ENCODE measurements around the gene NXPE3. TPM values are rescaled to one million over a fixed set of nuclear protein-coding genes. Genes with fewer than 3 reads are reported as not detected.
A peak's percentile ranks its signal among the peaks of the same experiment; 100 is the strongest.

Gene NXPE3
- total RNA-seq, 4 donors from 2014 or later, result 2.2 to 5.8 (median 3.6) TPM

- no peaks in the 10 kb centered on the region for H3K9me3 ChIP-seq
- H3K27ac ChIP-seq, result no peak overlapping the region
- peaks cover 5% of the 10 kb centered on the region for H3K36me3 ChIP-seq
- DNase-seq (ENCODE audit: low spot score in 2 of 2), result no peak
- 75% methylated on average over 3 of the region's 3 CpGs for WGBS
- peaks cover 24% of the 10 kb centered on the region for H3K4me1 ChIP-seq
- H3K4me3 ChIP-seq, result no peak overlapping the region
- no peaks in the 10 kb centered on the region for H3K27me3 ChIP-seq
- no peak for TF ChIP-seq EP300 (IDR thresholded peaks at IDR 0.05)
- TF ChIP-seq POLR2AphosphoS5 (IDR thresholded peaks at IDR 0.05), result no peak
- no peak for TF ChIP-seq CTCF (IDR thresholded peaks at IDR 0.05)
- TF ChIP-seq POLR2A (IDR thresholded peaks at IDR 0.05), result no peak
These were observed 68.3 kb downstream of the NXPE3 start for GRCh38 chr3:101847328-101847727.

- no peaks in the 10 kb centered on the region for H3K9me3 ChIP-seq
- WGBS, result 36% methylated on average over 3 of the region's 3 CpGs
- no peak for DNase-seq (ENCODE audit: low spot score in 2 of 2)
- H3K4me3 ChIP-seq, result peak overlapping the region; percentile 84
- H3K36me3 ChIP-seq, result peaks cover 15% of the 10 kb centered on the region
- no peaks in the 10 kb centered on the region for H3K27me3 ChIP-seq
- peaks cover 34% of the 10 kb centered on the region for H3K4me1 ChIP-seq
- TF ChIP-seq POLR2AphosphoS5 (IDR thresholded peaks at IDR 0.05) (no peak), CTCF (IDR thresholded peaks at IDR 0.05) (no peak), EP300 (IDR thresholded peaks at IDR 0.05) (no peak), POLR2A (IDR thresholded peaks at IDR 0.05) (no peak)
- H3K27ac ChIP-seq, result peak overlapping the region; percentile 100
These were observed 69.3 kb downstream of the NXPE3 start for GRCh38 chr3:101848326-101848725.

GRCh38 chr3:101848754-101849713 lies 70.0 kb downstream of the NXPE3 start, which contains the start of gene NFKBIZ:
TSS of gene NFKBIZ (plus strand) at chr3:101849514. CDS start at chr3:101849629, 115 bp downstream.
- Histone ChIP-seq H3K27ac (peak within 1 kb of the TSS; percentile 100), H3K27me3 (no peaks in the 10 kb centered on the region), H3K4me1 (peaks cover 39% of the 10 kb centered on the region), H3K4me3 (peak within 1 kb of the TSS; percentile 84), H3K36me3 (peaks cover 22% of the 10 kb centered on the region), H3K9me3 (no peaks in the 10 kb centered on the region)
- WGBS, result 1% methylated on average over 44 of the region's 95 CpGs
- TF ChIP-seq CTCF (IDR thresholded peaks at IDR 0.05) (no peak), POLR2AphosphoS5 (IDR thresholded peaks at IDR 0.05) (peak; percentile 80 to 96 (median 86)), POLR2A (IDR thresholded peaks at IDR 0.05) (peak; percentile 98 to 100), EP300 (IDR thresholded peaks at IDR 0.05) (no peak)
- DNase-seq (ENCODE audit: low spot score in 2 of 2), result peak; percentile 98

GRCh38 chr3:101849714-101850245 lies 70.8 kb downstream of the NXPE3 start:
- Histone ChIP-seq H3K9me3 (no peaks in the 10 kb centered on the region), H3K27me3 (no peaks in the 10 kb centered on the region), H3K36me3 (peaks cover 30% of the 10 kb centered on the region), H3K27ac (peak overlapping the region; percentile 100), H3K4me1 (peaks cover 47% of the 10 kb centered on the region), H3K4me3 (peak overlapping the region; percentile 84)
- no peak for TF ChIP-seq CTCF (IDR thresholded peaks at IDR 0.05)
- no peak for TF ChIP-seq POLR2A (IDR thresholded peaks at IDR 0.05)
- peak in 1 of 3 donors; percentile 33 for TF ChIP-seq POLR2AphosphoS5 (IDR thresholded peaks at IDR 0.05)
- no peak for TF ChIP-seq EP300 (IDR thresholded peaks at IDR 0.05)
- peak; percentile 73 to 85 for DNase-seq (ENCODE audit: low spot score in 2 of 2)
- 0% methylated on average over 31 of the region's 67 CpGs for WGBS
